Measurements from ENCODE around the gene PSG2. TPM values are rescaled to one million over a fixed set of nuclear protein-coding genes. Genes with fewer than 3 reads are reported as not detected.
"Not testable (repeated sequence)": the region's sequence is repeated elsewhere in the genome, so short reads cannot be mapped to it uniquely, and the experiment has no call there.

The PSG2 gene
- total RNA-seq: not detected
- polyA plus RNA-seq: not detected
- long read RNA-seq, donor 1: 0 reads
- long read RNA-seq, donor 2: 0 reads
- long read RNA-seq, donor 3: 0 reads

DNA sequence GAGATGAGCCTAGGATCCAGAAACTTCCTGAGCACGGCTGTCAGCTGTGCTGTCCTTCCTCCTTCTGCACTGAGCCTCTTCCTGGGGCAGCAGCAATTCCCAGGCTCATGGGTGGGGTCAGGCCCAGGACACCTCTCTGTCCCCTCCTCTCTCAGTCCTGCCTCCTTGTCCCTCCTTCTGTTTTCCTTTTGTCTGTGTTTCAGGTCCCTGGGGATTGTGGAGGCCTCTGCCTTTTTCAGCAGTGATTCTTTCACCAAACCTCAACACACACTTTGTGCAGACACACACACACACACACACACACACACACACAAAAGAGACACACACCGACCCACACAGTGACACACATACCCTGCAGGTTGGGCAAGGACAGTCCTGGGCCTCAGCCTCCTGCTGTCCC, at the start of gene PSG2:
TSS of gene PSG2 (minus strand) at position 101 of the 400 bp plus-strand sequence. CDS start 132 bp downstream, outside the sequence.
- intact Hi-C loops (cut with DNase I): loop anchor here in 1 of 10 donors (10.0 kb wide), 1 partner anchor 158 kb away; no protein-coding TSS in a partner anchor
- H3K9me3 ChIP-seq, DNase-seq, H3K27ac ChIP-seq, H3K4me1 ChIP-seq, ATAC-seq, H3K27me3 ChIP-seq, H3K4me3 ChIP-seq, H3K36me3 ChIP-seq: not testable (repeated sequence)
- WGBS, 4 donors: 55 to 80% (median 69%) methylated on average over 2 of the region's 2 CpGs

- peaks cover 0 to 12% (median 0%) of the 10 kb centered on the region in 9 donors for H3K27me3 ChIP-seq
- H3K4me3 ChIP-seq; H3K4me1 ChIP-seq; H3K36me3 ChIP-seq; DNase-seq; ATAC-seq; H3K9me3 ChIP-seq; intact Hi-C loops (cut with DNase I); H3K27ac ChIP-seq: not testable (repeated sequence)
- 64 to 72% (median 68%) methylated on average over 8 of the region's 8 CpGs for WGBS, 4 donors
Measured at GRCh38 chr19:43131281-43131842, 48.9 kb upstream of the PSG2 start.

DNA sequence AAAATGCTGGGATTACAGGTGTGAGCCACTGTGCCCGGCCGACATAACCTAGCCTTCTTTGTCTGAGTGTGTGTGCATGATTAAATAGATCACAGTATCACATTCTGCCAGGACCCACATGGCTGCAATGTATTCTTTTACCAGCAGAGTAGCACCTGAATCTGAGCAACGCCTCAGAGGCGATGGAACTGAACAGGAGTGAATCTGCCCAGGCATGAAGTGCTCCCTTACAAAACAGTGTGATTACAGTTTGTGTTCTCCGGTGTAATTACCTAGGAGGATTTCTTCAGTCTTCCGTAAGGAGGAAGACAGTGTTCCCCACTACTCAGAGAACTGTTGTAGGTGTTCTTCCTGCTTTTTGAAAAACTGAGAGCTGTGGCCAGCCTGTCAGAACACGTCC, 46.7 kb upstream of the PSG2 start:
- H3K36me3 ChIP-seq; DNase-seq; H3K27ac ChIP-seq; intact Hi-C loops (cut with DNase I); H3K4me1 ChIP-seq; ATAC-seq; H3K9me3 ChIP-seq; H3K4me3 ChIP-seq; H3K27me3 ChIP-seq: not testable (repeated sequence)
- WGBS, 4 donors: 72 to 83% (median 79%) methylated on average over 5 to 7 of the region's 7 CpGs

- 45 to 59% (median 55%) methylated on average over 3 of the region's 3 CpGs for WGBS, 4 donors
- ATAC-seq; H3K9me3 ChIP-seq; intact Hi-C loops (cut with DNase I); H3K4me1 ChIP-seq; H3K27me3 ChIP-seq; H3K4me3 ChIP-seq; H3K36me3 ChIP-seq; DNase-seq; H3K27ac ChIP-seq: not testable (repeated sequence)
Measured at GRCh38 chr19:43127336-43127735, 44.8 kb upstream of the PSG2 start.

- Histone ChIP-seq H3K27ac (no peak overlapping the region), H3K4me1 (no peaks in the 10 kb centered on the region), H3K9me3 (no peaks in the 10 kb centered on the region), H3K27me3 (peaks cover 0 to 8% (median 0%) of the 10 kb centered on the region in 9 donors), H3K4me3 (no peak overlapping the region), H3K36me3 (no peaks in the 10 kb centered on the region)
- intact Hi-C loops (cut with DNase I): no loop called here
- ATAC-seq (no peak), DNase-seq (no peak)
- no peak for TF ChIP-seq CTCF (IDR thresholded peaks at IDR 0.05)
- no peak for TF ChIP-seq POLR2A (IDR thresholded peaks at IDR 0.05)
- WGBS, 4 donors: 74 to 77% (median 76%) methylated on average over 4 of the region's 4 CpGs
Measured at GRCh38 chr19:43126720-43127119, 44.2 kb upstream of the PSG2 start.

GRCh38 chr19:43124360-43124759, 41.9 kb upstream of the PSG2 start:
- no peaks in the 10 kb centered on the region for H3K9me3 ChIP-seq
- ATAC-seq: no peak
- no peak overlapping the region for H3K4me3 ChIP-seq
- H3K27me3 ChIP-seq: no peaks in the 10 kb centered on the region
- WGBS, 4 donors: 54 to 73% (median 66%) methylated on average over 2 of the region's 2 CpGs
- no peaks in the 10 kb centered on the region for H3K4me1 ChIP-seq
- H3K36me3 ChIP-seq: no peaks in the 10 kb centered on the region
- no peak for DNase-seq
- no peak overlapping the region for H3K27ac ChIP-seq
- TF ChIP-seq CTCF (IDR thresholded peaks at IDR 0.05) (no peak), POLR2A (IDR thresholded peaks at IDR 0.05) (no peak)
- intact Hi-C loops (cut with DNase I): no loop called here

DNA sequence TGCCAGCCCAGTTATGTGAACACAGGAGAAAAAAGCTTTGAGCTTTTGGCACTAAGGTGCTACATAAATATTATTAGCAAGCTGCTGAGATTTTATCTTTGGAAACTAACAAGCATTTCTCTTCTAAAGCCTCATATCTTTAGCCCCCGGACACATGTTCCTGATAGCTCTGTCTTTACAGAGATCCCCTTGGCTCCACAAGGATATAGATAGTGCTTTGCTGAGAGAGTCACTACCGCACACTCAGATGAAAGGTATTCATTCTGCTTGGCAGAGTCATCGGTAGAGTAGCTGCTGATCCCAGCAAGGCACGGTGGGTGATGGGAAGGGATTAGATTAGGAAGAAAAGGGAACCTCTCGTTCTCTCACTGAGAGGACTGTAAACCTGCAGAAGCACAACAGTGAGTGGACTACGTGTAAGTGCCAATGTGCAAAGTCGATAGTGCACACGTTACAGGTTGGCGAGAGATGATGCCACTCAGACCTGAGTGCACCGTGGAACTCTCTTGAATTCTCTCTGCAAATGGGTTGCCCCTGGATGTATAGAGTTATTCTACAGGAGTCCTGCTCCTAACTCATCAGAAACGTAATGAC, 38.0 kb upstream of the PSG2 start:
- WGBS, 4 donors: 59 to 77% (median 67%) methylated on average over 11 of the region's 11 CpGs
- H3K9me3 ChIP-seq; intact Hi-C loops (cut with DNase I); H3K36me3 ChIP-seq; H3K27me3 ChIP-seq; H3K27ac ChIP-seq; DNase-seq; H3K4me3 ChIP-seq; ATAC-seq; H3K4me1 ChIP-seq: not testable (repeated sequence)

DNA sequence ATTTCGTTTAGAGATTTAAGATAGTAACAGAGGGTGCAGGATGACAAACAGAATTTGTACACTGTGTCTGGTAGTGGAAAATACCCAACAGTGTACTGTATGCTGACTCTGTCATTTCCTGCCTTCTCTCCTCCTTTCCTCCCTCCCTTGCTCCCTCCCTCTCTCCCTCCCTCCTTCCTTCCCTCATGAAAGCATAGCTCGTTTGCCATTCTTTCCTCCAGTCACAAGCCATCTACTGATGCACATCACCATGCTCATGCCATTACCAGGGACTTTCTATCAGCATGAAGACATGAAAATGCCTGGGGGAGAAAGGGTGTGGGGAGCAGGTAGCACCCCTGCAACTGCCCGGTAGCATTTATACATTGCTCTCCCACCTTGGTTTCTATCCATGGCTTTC, 37.0 kb upstream of the PSG2 start:
- H3K4me3 ChIP-seq; ATAC-seq; H3K27ac ChIP-seq; H3K27me3 ChIP-seq; H3K4me1 ChIP-seq; intact Hi-C loops (cut with DNase I); DNase-seq; H3K36me3 ChIP-seq; H3K9me3 ChIP-seq: not testable (repeated sequence)
- 59 to 71% (median 69%) methylated on average over 3 of the region's 3 CpGs for WGBS, 4 donors

- DNase-seq; H3K36me3 ChIP-seq; ATAC-seq; H3K9me3 ChIP-seq; H3K27me3 ChIP-seq; H3K4me3 ChIP-seq; intact Hi-C loops (cut with DNase I); H3K4me1 ChIP-seq; H3K27ac ChIP-seq: not testable (repeated sequence)
- 74 to 85% (median 77%) methylated on average over 3 of the region's 3 CpGs for WGBS, 4 donors
Measured at GRCh38 chr19:43116421-43116820, 33.9 kb upstream of the PSG2 start.

Measured in heart left ventricle (tissue), 16 donors.